CD4-positive, CD25-positive, alpha-beta regulatory T cell (primary cell): ENCODE measurements around the gene PRKAG2. TPM values are rescaled to one million over a fixed set of nuclear protein-coding genes. Genes with fewer than 3 reads are reported as not detected.

Source experiments
- ATAC-seq, 2 donors: fragments of 150-1000 bp; cut with Tn5 transposase; one replicate each; pipeline ENCODE4 v1.10.0; 2021; ENCODE audit warnings: low read depth in 2 of 2, moderate number of reproducible peaks in 2 of 2, moderate library complexity in 1 of 2
- DNase-seq, 3 donors: peaks; one replicate each; pipeline versions ENCODE4 v3.0.0 to v3.0.0-alpha.2; 2012 to 2022; ENCODE audit warnings: mixed read lengths in 1 of 3
- H3K27ac ChIP-seq: one replicate; pipeline ENCODE4 v1.7.0; 2013; ENCODE audit warnings: mild to moderate bottlenecking, low read length; ENCODE audit not compliant: insufficient read depth, poor library complexity, severe bottlenecking
- H3K27me3 ChIP-seq: one replicate; pipeline ENCODE4 v1.7.0; 2013; ENCODE audit warnings: low read length; ENCODE audit not compliant: control insufficient read depth, insufficient read depth
- H3K36me3 ChIP-seq: one replicate; pipeline ENCODE4 v1.7.0; 2013; ENCODE audit warnings: mild to moderate bottlenecking, low read length, moderate library complexity; ENCODE audit not compliant: control insufficient read depth, insufficient read depth
- H3K4me1 ChIP-seq: 2 replicates; pipeline ENCODE4 v1.7.0; 2013; ENCODE audit warnings: mild to moderate bottlenecking, low read length; ENCODE audit not compliant: insufficient read depth, control insufficient read depth, poor library complexity, severe bottlenecking
- H3K4me3 ChIP-seq: one replicate; pipeline ENCODE4 v1.7.0; 2013; ENCODE audit warnings: low read depth, mild to moderate bottlenecking, low read length, moderate library complexity
- H3K9me3 ChIP-seq, 2 experiments: 1 replicate in 1 of 2; 2 replicates in 1 of 2; pipeline ENCODE4 v1.7.0; 2013; ENCODE audit warnings: low read length in 2 of 2, mild to moderate bottlenecking in 1 of 2, moderate library complexity in 1 of 2; ENCODE audit not compliant: control insufficient read depth in 2 of 2
- H3K27ac Mint-ChIP-seq, 3 donors: one replicate each; pipeline ENCODE4 v1.8.0; 2020 to 2022; ENCODE audit warnings: mild to moderate bottlenecking in 3 of 3, mixed read lengths in 3 of 3, moderate library complexity in 2 of 3
- H3K27me3 Mint-ChIP-seq: one replicate; pipeline ENCODE4 v1.8.0; 2022; ENCODE audit warnings: mild to moderate bottlenecking, mixed read lengths
- H3K36me3 Mint-ChIP-seq: one replicate; pipeline ENCODE4 v1.8.0; 2020; ENCODE audit warnings: mixed read lengths
- H3K4me1 Mint-ChIP-seq, 4 donors: one replicate each; pipeline ENCODE4 v1.8.0; 2020 to 2022; ENCODE audit warnings: mixed read lengths in 4 of 4, mild to moderate bottlenecking in 1 of 4
- H3K4me3 Mint-ChIP-seq, 4 donors: one replicate each; pipeline ENCODE4 v1.8.0; 2020 to 2022; ENCODE audit warnings: mild to moderate bottlenecking in 4 of 4, mixed read lengths in 4 of 4, moderate library complexity in 3 of 4
- H3K9me3 Mint-ChIP-seq, 7 donors: one replicate each; pipeline ENCODE4 v1.8.0; 2020 to 2022; ENCODE audit warnings: mixed read lengths in 7 of 7, mild to moderate bottlenecking in 3 of 7, moderate library complexity in 2 of 7
- polyA plus RNA-seq, 4 donors: library from polyadenylated mRNA; unstranded; fragments of 300-500 nt; fragmentation: Illumina TruSeq; gene quantifications; one replicate each; pipeline ENCODE4 v1.2.3, GENCODE V29; 2021
- total RNA-seq: library from RNA; stranded (reverse); gene quantifications from one replicate; pipeline ENCODE4 v1.2.3, GENCODE V29; 2022

The PRKAG2 gene
- total and polyA plus RNA-seq, 5 donors from 2014 or later = 19.9 to 43.0 (median 26.1) TPM

GRCh38 chr7:151777495-151777880 is 99.4 kb downstream of the PRKAG2 start:
- Mint-ChIP-seq H3K36me3 (peaks cover 24% of the 10 kb centered on the region), H3K4me3 (no peak overlapping the region), H3K9me3 (no peaks in the 10 kb centered on the region), H3K27me3 (no peaks in the 10 kb centered on the region), H3K4me1 (peaks cover 0 to 11% (median 9%) of the 10 kb centered on the region in 4 donors), H3K27ac (peak overlapping the region in 1 of 3 donors; percentile 56)
- Histone ChIP-seq H3K4me1 (peaks cover 2% of the 10 kb centered on the region), H3K4me3 (no peak overlapping the region), H3K36me3 (peaks cover 20% of the 10 kb centered on the region), H3K9me3 (no peaks in the 10 kb centered on the region), H3K27me3 (no peaks in the 10 kb centered on the region), H3K27ac (no peak overlapping the region)
- no peak for ATAC-seq
- no peak for DNase-seq

- H3K36me3 Mint-ChIP-seq = peaks cover 29% of the 10 kb centered on the region
- Histone ChIP-seq H3K9me3 (no peaks in the 10 kb centered on the region), H3K4me1 (no peaks in the 10 kb centered on the region), H3K27ac (no peak overlapping the region), H3K4me3 (no peak overlapping the region), H3K36me3 (peaks cover 20% of the 10 kb centered on the region), H3K27me3 (no peaks in the 10 kb centered on the region)
- ATAC-seq = peak in 1 of 2 donors; percentile 11
- peaks cover 0 to 14% (median 9%) of the 10 kb centered on the region in 4 donors for H3K4me1 Mint-ChIP-seq
- no peaks in the 10 kb centered on the region for H3K27me3 Mint-ChIP-seq
- DNase-seq = no peak
- H3K27ac Mint-ChIP-seq = no peak overlapping the region
- H3K9me3 Mint-ChIP-seq = no peaks in the 10 kb centered on the region
- H3K4me3 Mint-ChIP-seq = no peak overlapping the region
These were observed 99.9 kb downstream of the PRKAG2 start for GRCh38 chr7:151776876-151777494.

GRCh38 chr7:151776446-151776845 is 100.5 kb downstream of the PRKAG2 start:
- H3K27ac Mint-ChIP-seq = peak overlapping the region in 1 of 3 donors; percentile 65
- ATAC-seq (no peak), DNase-seq (no peak)
- H3K9me3 ChIP-seq = no peaks in the 10 kb centered on the region
- peaks cover 20% of the 10 kb centered on the region for H3K36me3 ChIP-seq
- no peak overlapping the region for H3K4me3 ChIP-seq
- no peak overlapping the region for H3K4me3 Mint-ChIP-seq
- peaks cover 34% of the 10 kb centered on the region for H3K36me3 Mint-ChIP-seq
- no peaks in the 10 kb centered on the region for H3K27me3 Mint-ChIP-seq
- peaks cover 0 to 17% (median 12%) of the 10 kb centered on the region in 4 donors for H3K4me1 Mint-ChIP-seq
- no peaks in the 10 kb centered on the region for H3K9me3 Mint-ChIP-seq
- H3K4me1 ChIP-seq = no peaks in the 10 kb centered on the region
- H3K27ac ChIP-seq = no peak overlapping the region
- no peaks in the 10 kb centered on the region for H3K27me3 ChIP-seq

- ATAC-seq (no peak), DNase-seq (no peak)
- Mint-ChIP-seq H3K27me3 (no peaks in the 10 kb centered on the region), H3K9me3 (no peaks in the 10 kb centered on the region), H3K36me3 (peaks cover 35% of the 10 kb centered on the region), H3K4me3 (no peak overlapping the region), H3K4me1 (peaks cover 0 to 21% (median 13%) of the 10 kb centered on the region in 4 donors), H3K27ac (peak overlapping the region in 1 of 3 donors; percentile 65)
- Histone ChIP-seq H3K4me1 (no peaks in the 10 kb centered on the region), H3K27ac (no peak overlapping the region), H3K27me3 (no peaks in the 10 kb centered on the region), H3K4me3 (no peak overlapping the region), H3K36me3 (peaks cover 16% of the 10 kb centered on the region), H3K9me3 (no peaks in the 10 kb centered on the region)
These were observed 101.1 kb downstream of the PRKAG2 start for GRCh38 chr7:151775547-151776443.

- H3K4me3 Mint-ChIP-seq = no peak overlapping the region
- H3K36me3 Mint-ChIP-seq = peaks cover 27% of the 10 kb centered on the region
- Histone ChIP-seq H3K36me3 (peaks cover 9% of the 10 kb centered on the region), H3K27ac (no peak overlapping the region), H3K27me3 (no peaks in the 10 kb centered on the region), H3K9me3 (no peaks in the 10 kb centered on the region), H3K4me3 (no peak overlapping the region), H3K4me1 (peaks cover under 1% of the 10 kb centered on the region)
- no peaks in the 10 kb centered on the region for H3K9me3 Mint-ChIP-seq
- H3K27me3 Mint-ChIP-seq = no peaks in the 10 kb centered on the region
- H3K27ac Mint-ChIP-seq = no peak overlapping the region
- DNase-seq (no peak), ATAC-seq (no peak)
- H3K4me1 Mint-ChIP-seq = peaks cover 0 to 24% (median 19%) of the 10 kb centered on the region in 4 donors
These were observed 102.0 kb downstream of the PRKAG2 start for GRCh38 chr7:151774951-151775350.

- Histone ChIP-seq H3K27me3 (no peaks in the 10 kb centered on the region), H3K4me3 (no peak overlapping the region), H3K9me3 (no peaks in the 10 kb centered on the region), H3K36me3 (peaks cover 4% of the 10 kb centered on the region), H3K27ac (no peak overlapping the region), H3K4me1 (peaks cover 11% of the 10 kb centered on the region)
- DNase-seq = no peak
- no peaks in the 10 kb centered on the region for H3K27me3 Mint-ChIP-seq
- no peak overlapping the region for H3K27ac Mint-ChIP-seq
- H3K4me1 Mint-ChIP-seq = peaks cover 5 to 35% (median 27%) of the 10 kb centered on the region in 4 donors
- peaks cover 20% of the 10 kb centered on the region for H3K36me3 Mint-ChIP-seq
- ATAC-seq = no peak
- no peak overlapping the region for H3K4me3 Mint-ChIP-seq
- no peaks in the 10 kb centered on the region for H3K9me3 Mint-ChIP-seq
These were observed 103.1 kb downstream of the PRKAG2 start for GRCh38 chr7:151773797-151774196.

- ATAC-seq (no peak), DNase-seq (no peak)
- peaks cover 4% of the 10 kb centered on the region for H3K36me3 ChIP-seq
- peak overlapping the region; percentile 63 for H3K27ac ChIP-seq
- peaks cover 23% of the 10 kb centered on the region for H3K36me3 Mint-ChIP-seq
- H3K4me3 Mint-ChIP-seq = peak overlapping the region in 3 of 4 donors; percentile 3 to 75 (median 21)
- H3K9me3 Mint-ChIP-seq = no peaks in the 10 kb centered on the region
- H3K27ac Mint-ChIP-seq = peak overlapping the region; percentile 88 to 97 (median 97)
- H3K4me1 Mint-ChIP-seq = peaks cover 7 to 58% (median 37%) of the 10 kb centered on the region in 4 donors
- H3K4me3 ChIP-seq = no peak overlapping the region
- peaks cover 23% of the 10 kb centered on the region for H3K4me1 ChIP-seq
- H3K9me3 ChIP-seq = no peaks in the 10 kb centered on the region
- no peaks in the 10 kb centered on the region for H3K27me3 Mint-ChIP-seq
- H3K27me3 ChIP-seq = no peaks in the 10 kb centered on the region
These were observed 106.7 kb downstream of the PRKAG2 start for GRCh38 chr7:151770232-151770631.
